IMR-90 (cell line): ENCODE measurements around the gene SEPTIN8. TPM values are rescaled to one million over a fixed set of nuclear protein-coding genes. Genes with fewer than 3 reads are reported as not detected.
A peak's percentile ranks its signal among the peaks of the same experiment; 100 is the strongest.

Experiments used
- ATAC-seq: fragments of 200-7000 bp; cut with Tn5 transposase; 2 replicates; pipeline ENCODE4 v1.9.1; 2020; ENCODE audit warnings: low read depth, mild to moderate bottlenecking, moderate library complexity
- BruUV-seq: library from RNA; stranded (reverse); fragments of 400-500 nt; replicated peaks from 2 replicates; lab custom pipeline; 2021; lab: Mats Ljungman, UMichigan
- CTCF ChIA-PET: fragments of 300-600 bp; formaldehyde crosslinking; extraction: SDS; loops from one replicate; lab custom pipeline; 2021; ENCODE audit warnings: antibody characterized with exemption; lab: Yijun Ruan, JAX
- POLR2A ChIA-PET: fragments of 300-600 bp; sonication (Branson Sonifier 250); formaldehyde crosslinking; loops from one replicate; lab custom pipeline; 2022; ENCODE audit warnings: antibody characterized with exemption; ENCODE audit not compliant: unreplicated experiment; lab: Charles Lee
- DNase-seq: peaks from one replicate; pipeline ENCODE4 v3.0.0; 2013
- H2AFZ ChIP-seq: replicated peaks from 2 replicates; pipeline ENCODE3; 2013; ENCODE audit warnings: low read length, mild to moderate bottlenecking; ENCODE audit not compliant: poor library complexity
- H2AK5ac ChIP-seq: 2 replicates; pipeline ENCODE4 v1.6.1; 2013; ENCODE audit warnings: low read depth, low read length, inconsistent platforms
- H2AK9ac ChIP-seq: replicated peaks from 2 replicates; pipeline ENCODE3; 2013; ENCODE audit warnings: mild to moderate bottlenecking, low read depth, low read length, moderate library complexity; ENCODE audit not compliant: poor library complexity
- H2BK120ac ChIP-seq: 2 replicates; pipeline ENCODE4 v1.6.1; 2013; ENCODE audit warnings: low read depth, low read length, inconsistent platforms
- H2BK15ac ChIP-seq: 3 replicates; pipeline ENCODE4 v1.6.1; 2013; ENCODE audit warnings: low read depth, low read length, inconsistent platforms
- H2BK20ac ChIP-seq: 2 replicates; pipeline ENCODE4 v1.6.1; 2013; ENCODE audit warnings: low read depth, mild to moderate bottlenecking, inconsistent platforms, low read length, moderate library complexity
- H2BK5ac ChIP-seq: 2 replicates; pipeline ENCODE4 v1.6.1; 2013; ENCODE audit warnings: mild to moderate bottlenecking, low read depth, low read length, inconsistent platforms; ENCODE audit not compliant: poor library complexity, severe bottlenecking
- H3K14ac ChIP-seq: replicated peaks from 2 replicates; pipeline ENCODE4 v1.6.1; 2013; ENCODE audit warnings: low read depth, low read length, inconsistent platforms
- H3K18ac ChIP-seq: 2 replicates; pipeline ENCODE4 v1.6.1; 2013; ENCODE audit warnings: low read depth, low read length, control low read depth
- H3K23ac ChIP-seq: 2 replicates; pipeline ENCODE4 v1.6.1; 2013; ENCODE audit warnings: low read depth, low read length, inconsistent platforms
- H3K27ac ChIP-seq: 2 replicates; pipeline ENCODE4 v1.5.1; 2013; ENCODE audit warnings: mild to moderate bottlenecking, control low read depth, low read length; ENCODE audit not compliant: insufficient read depth
- H3K27me3 ChIP-seq: 2 replicates; pipeline ENCODE4 v1.6.1; 2013; ENCODE audit warnings: low read length; ENCODE audit not compliant: control insufficient read depth, insufficient read depth
- H3K36me3 ChIP-seq: 2 replicates; pipeline ENCODE4 v1.6.1; 2013; ENCODE audit warnings: low read length, mixed read lengths; ENCODE audit not compliant: control insufficient read depth, insufficient read depth
- H3K4ac ChIP-seq: 2 replicates; pipeline ENCODE4 v1.6.1; 2013; ENCODE audit warnings: low read depth, low read length, inconsistent platforms
- H3K4me1 ChIP-seq: 2 replicates; pipeline ENCODE4 v1.6.1; 2013; ENCODE audit warnings: low read length, mixed read lengths; ENCODE audit not compliant: control insufficient read depth, insufficient read depth
- H3K4me2 ChIP-seq: 2 replicates; pipeline ENCODE4 v1.6.1; 2013; ENCODE audit warnings: low read depth, mild to moderate bottlenecking, control low read depth, low read length, moderate library complexity
- H3K4me3 ChIP-seq: 2 replicates; pipeline ENCODE4 v1.5.1; 2013; ENCODE audit warnings: low read depth, mild to moderate bottlenecking, control low read depth, low read length, moderate library complexity; ENCODE audit not compliant: insufficient read depth
- H3K56ac ChIP-seq: 2 replicates; pipeline ENCODE4 v1.6.1; 2013; ENCODE audit warnings: low read length, inconsistent platforms; ENCODE audit not compliant: insufficient read depth; ENCODE audit errors: extremely low read depth
- H3K79me1 ChIP-seq, 2 experiments: 2 replicates each; pipeline ENCODE4 v1.6.1; 2013; ENCODE audit warnings: low read length in 2 of 2, inconsistent platforms in 1 of 2, low read depth in 1 of 2
- H3K9ac ChIP-seq: 2 replicates; pipeline ENCODE4 v1.6.1; 2013; ENCODE audit warnings: low read depth, low read length, control low read depth
- H3K9me1 ChIP-seq: 2 replicates; pipeline ENCODE4 v1.6.1; 2013; ENCODE audit warnings: low read length, inconsistent platforms; ENCODE audit not compliant: insufficient read depth
- H3K9me3 ChIP-seq: 2 replicates; pipeline ENCODE4 v1.6.1; 2013; ENCODE audit warnings: low read length; ENCODE audit not compliant: control insufficient read depth, insufficient read depth
- H4K20me1 ChIP-seq: 2 replicates; pipeline ENCODE4 v1.6.1; 2013; ENCODE audit warnings: low read length, inconsistent platforms; ENCODE audit not compliant: insufficient read depth
- H4K5ac ChIP-seq: 2 replicates; pipeline ENCODE4 v1.6.1; 2013; ENCODE audit warnings: mild to moderate bottlenecking, low read depth, low read length, control low read depth
- H4K8ac ChIP-seq, 2 experiments: 2 replicates each; pipeline ENCODE4 v1.6.1; 2013; ENCODE audit warnings: low read depth in 2 of 2, low read length in 2 of 2, control low read depth in 1 of 2, inconsistent platforms in 1 of 2
- H4K91ac ChIP-seq: 2 replicates; pipeline ENCODE4 v1.6.1; 2013; ENCODE audit warnings: low read depth, low read length, inconsistent platforms; ENCODE audit not compliant: insufficient read depth
- BHLHE40 ChIP-seq: fragments of 150-350 bp; IDR thresholded peaks from 2 replicates; pipeline ENCODE4 v1.6.1; 2016; ENCODE audit warnings: mild to moderate bottlenecking, low read depth, low read length
- CEBPB ChIP-seq: IDR thresholded peaks from 2 replicates; pipeline ENCODE4 v1.6.1; 2012; ENCODE audit warnings: low read depth, low read length, improper control_type of control experiment
- CHD1 ChIP-seq: IDR thresholded peaks from 2 replicates; pipeline ENCODE4 v1.6.1; 2012; ENCODE audit warnings: low read depth, low read length, improper control_type of control experiment
- CTCF ChIP-seq: conservative IDR thresholded peaks from 2 replicates; pipeline ENCODE4 v1.5.1; 2012; ENCODE audit warnings: mild to moderate bottlenecking, low read depth, low read length, improper control_type of control experiment
- ELK1 ChIP-seq: fragments of 150-350 bp; IDR thresholded peaks from 2 replicates; pipeline ENCODE4 v1.6.1; 2016; ENCODE audit warnings: low read depth, mild to moderate bottlenecking, low read length, moderate library complexity, borderline replicate concordance
- FOS ChIP-seq: fragments of 150-350 bp; IDR thresholded peaks from 2 replicates; pipeline ENCODE4 v1.6.1; 2016; ENCODE audit warnings: low read depth, low read length
- MAZ ChIP-seq: IDR thresholded peaks from 2 replicates; pipeline ENCODE4 v1.6.1; 2012; ENCODE audit warnings: low read depth, mild to moderate bottlenecking, low read length, improper control_type of control experiment, moderate library complexity, borderline replicate concordance
- MXI1 ChIP-seq: IDR thresholded peaks from 2 replicates; pipeline ENCODE4 v1.6.1; 2012; ENCODE audit warnings: low read depth, mild to moderate bottlenecking, low read length, moderate library complexity, borderline replicate concordance
- NFE2L2 ChIP-seq: fragments of 150-350 bp; IDR thresholded peaks from 2 replicates; pipeline ENCODE4 v1.6.1; 2016; ENCODE audit warnings: low read depth, mild to moderate bottlenecking, low read length
- POLR2A ChIP-seq: IDR thresholded peaks from 2 replicates; pipeline ENCODE4 v1.6.1; 2012; ENCODE audit warnings: mild to moderate bottlenecking, low read depth, low read length
- RAD21 ChIP-seq: IDR thresholded peaks from 2 replicates; pipeline ENCODE4 v1.6.1; 2012; ENCODE audit warnings: low read length, improper control_type of control experiment
- RCOR1 ChIP-seq: IDR thresholded peaks from 2 replicates; pipeline ENCODE4 v1.6.1; 2012; ENCODE audit warnings: mild to moderate bottlenecking, low read length, improper control_type of control experiment; ENCODE audit not compliant: insufficient replicate concordance
- RFX5 ChIP-seq: IDR thresholded peaks from 2 replicates; pipeline ENCODE4 v1.8.0; 2012; ENCODE audit warnings: low read depth, mild to moderate bottlenecking, low read length, moderate library complexity
- WGBS, 2 experiments: methylation state at CpG; one replicate each; pipeline versions ENCODE4 v1.1.5 to v1.1.7; 2013; ENCODE audit warnings: missing lambda C conversion rate in 2 of 2; ENCODE audit not compliant: insufficient read length in 1 of 2; ENCODE audit errors: extremely low coverage in 2 of 2; 5-methylcytosine and 5-hydroxymethylcytosine counted together
- dilution Hi-C: fragments of 300-500 bp; cut with HindIII; formaldehyde crosslinking; loops from one replicate; pipeline ENCODE4 v1.14.3; 2018; ENCODE audit warnings: low sequenced_read_pairs; ENCODE audit not compliant: unreplicated experiment
- in situ Hi-C: fragments of 300-500 bp; cut with MboI; formaldehyde crosslinking; loops from 3 replicates; pipeline ENCODE4 v1.14.3; 2019; ENCODE audit warnings: low sequenced_read_pairs, inconsistent platforms, mixed read lengths
- intact Hi-C: fragments of 100-400 bp; cut with micrococcal nuclease; formaldehyde crosslinking; loops from 2 replicates; pipeline ENCODE4 v1.10.0; 2022
- polyA plus RNA-seq, 3 experiments: library from polyadenylated mRNA; depleted of rRNA; stranded (reverse); fragments of >200 nt; gene quantifications; 2 replicates each; pipeline ENCODE4 v1.2.3, GENCODE V29; 2012; ENCODE audit warnings: low replicate concordance in 1 of 3
- total RNA-seq: library from RNA; depleted of rRNA; stranded (reverse); fragments of >200 nt; gene quantifications from 2 replicates; pipeline ENCODE4 v1.2.3, GENCODE V29; 2012
- TF ChIP-seq, protein P1 (sequence below): fragments of 150-350 bp; IDR thresholded peaks from 2 replicates; pipeline ENCODE4 v1.6.1; 2017; ENCODE audit warnings: mild to moderate bottlenecking, antibody characterized with exemption, low read length, low read depth

Gene SEPTIN8
- total and polyA plus RNA-seq, 2 of the 4 experiments (the other 2 are of a cell fraction): 56.2 to 67.2 TPM

DNA sequence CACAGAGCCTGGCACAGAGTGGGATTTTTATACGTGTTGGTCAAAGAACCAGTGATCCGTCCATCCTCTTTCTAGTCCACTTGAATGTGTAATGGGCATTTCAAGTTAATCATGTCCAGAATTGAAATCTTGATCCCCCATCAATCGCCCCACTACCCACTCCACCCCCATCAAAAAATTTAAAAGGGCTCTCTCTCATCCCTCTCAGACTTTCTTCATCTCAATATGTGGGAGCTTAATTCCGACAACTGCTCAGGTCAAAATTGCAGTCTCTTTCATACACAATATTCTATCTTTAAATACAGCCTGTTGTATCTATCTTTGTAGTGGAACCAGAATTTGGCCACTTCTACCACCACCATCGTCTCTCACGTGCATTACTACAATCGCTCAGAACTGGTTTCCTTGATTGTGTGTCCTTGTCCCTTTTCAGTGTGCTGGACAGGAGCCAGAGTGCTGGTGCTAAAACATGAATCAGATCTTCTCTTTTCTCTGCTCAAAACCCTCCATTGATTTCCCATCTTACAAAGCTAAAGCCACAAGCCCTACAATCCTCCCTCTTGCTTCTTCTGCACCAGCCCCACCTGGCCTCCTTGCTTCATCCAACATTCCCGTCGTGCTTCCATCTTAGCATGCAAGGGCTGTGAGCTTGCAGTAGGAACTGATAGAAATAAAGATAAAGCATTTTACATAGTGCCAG lies 38.9 kb downstream of the SEPTIN8 start:
- Histone ChIP-seq H2BK5ac (no peak overlapping the region), H3K4ac (no peak overlapping the region), H3K4me2 (peak overlapping the region; percentile 70; the same call in 1 of the 2 replicates), H2BK15ac (no peak overlapping the region), H3K56ac (no peak overlapping the region), H4K5ac (peak overlapping the region; percentile 18; the same call in 1 of the 2 replicates), H4K91ac (no peak overlapping the region; the same call in 1 of the 2 replicates), H2AK5ac (no peak overlapping the region), H3K14ac (0 out of 2 replicates have a peak overlapping the region, but pooled peaks have one; percentile 31), H4K8ac (peak overlapping the region; percentile 61 to 86), H3K9ac (peak overlapping the region; percentile 9; the same call in 1 of the 2 replicates), H3K18ac (no peak overlapping the region), H3K79me1 (peaks cover 12 to 13% of the 10 kb centered on the region in 2 experiments; a peak in 3 of 4 replicates), H3K9me1 (0 out of 2 replicates have a peak, but pooled peaks cover 5% of the 10 kb centered on the region), H3K4me1 (no peaks in the 10 kb centered on the region), H3K36me3 (peaks cover 2% of the 10 kb centered on the region; the same call in 1 of the 2 replicates), H2AFZ (peak overlapping the region; percentile 96), H4K20me1 (no peaks in the 10 kb centered on the region), H2BK20ac (no peak overlapping the region), H3K27ac (no peak overlapping the region), H2BK120ac (no peak overlapping the region), H2AK9ac (no peak overlapping the region), H3K9me3 (peaks cover 5% of the 10 kb centered on the region; the same call in 1 of the 2 replicates), H3K23ac (no peak overlapping the region), H3K27me3 (no peaks in the 10 kb centered on the region; the same call in 1 of the 2 replicates), H3K4me3 (peak overlapping the region; percentile 84; the same call in 1 of the 2 replicates)
- in situ Hi-C loops (no loop called here), intact Hi-C loops (no loop called here), dilution Hi-C loops (no loop called here)
- DNase-seq (no peak), ATAC-seq (no peak)
- ChIA-PET CTCF (interaction anchor here (1.1 to 1.3 kb wide), 3 partner anchors 9 to 82 kb away, joined by 3 to 5 read pairs (median 4); partner anchors contain the start of gene CCNI2), POLR2A (interaction anchor here (0.7 kb wide), 1 partner anchor 8 kb away, joined by 3 read pairs; no protein-coding TSS in a partner anchor)
- no TSS peak for BruUV-seq
- 90% methylated on average over 4 of the region's 9 CpGs; no CpG with 5 or more reads in 1 of the 2 experiments for WGBS, 2 experiments
- no peak for TF ChIP-seq MXI1
- no peak for TF ChIP-seq NFE2L2
- TF ChIP-seq CHD1: no peak
- TF ChIP-seq, protein P1, sequence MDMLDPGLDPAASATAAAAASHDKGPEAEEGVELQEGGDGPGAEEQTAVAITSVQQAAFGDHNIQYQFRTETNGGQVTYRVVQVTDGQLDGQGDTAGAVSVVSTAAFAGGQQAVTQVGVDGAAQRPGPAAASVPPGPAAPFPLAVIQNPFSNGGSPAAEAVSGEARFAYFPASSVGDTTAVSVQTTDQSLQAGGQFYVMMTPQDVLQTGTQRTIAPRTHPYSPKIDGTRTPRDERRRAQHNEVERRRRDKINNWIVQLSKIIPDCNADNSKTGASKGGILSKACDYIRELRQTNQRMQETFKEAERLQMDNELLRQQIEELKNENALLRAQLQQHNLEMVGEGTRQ: no peak
- no peak for TF ChIP-seq CTCF
- TF ChIP-seq POLR2A: no peak
- no peak for TF ChIP-seq RAD21
- TF ChIP-seq MAZ: no peak
- no peak for TF ChIP-seq RFX5
- no peak for TF ChIP-seq RCOR1
- no peak for TF ChIP-seq FOS
- TF ChIP-seq ELK1: no peak
- TF ChIP-seq CEBPB: no peak
- no peak for TF ChIP-seq BHLHE40
